HL-60 (cell line): Measurements from ENCODE around the gene ARL3.

Experiments used
- DNase-seq, 2 experiments: peaks; one replicate each; pipeline ENCODE4 v3.0.0-alpha.2; 2010 to 2020; ENCODE audit warnings: low read depth in 1 of 2, low spot score in 1 of 2
- H3K27ac ChIP-seq: fragments of 250-450 bp; sonication (Bioruptor Pico); replicated peaks from 2 replicates; pipeline ENCODE4 v1.5.1; 2020; ENCODE audit warnings: mild to moderate bottlenecking, moderate library complexity
- H3K27me3 ChIP-seq: fragments of 250-450 bp; sonication (Bioruptor Pico); 2 replicates; pipeline ENCODE4 v1.5.1; 2021; ENCODE audit warnings: mild to moderate bottlenecking, moderate library complexity; ENCODE audit not compliant: insufficient read depth, poor library complexity, severe bottlenecking
- H3K4me3 ChIP-seq: replicated peaks from 2 replicates; pipeline ENCODE4 v1.5.1; 2011; ENCODE audit warnings: mild to moderate bottlenecking, control low read depth, low read length; ENCODE audit not compliant: insufficient read depth
- GABPA ChIP-seq: IDR thresholded peaks from 2 replicates; pipeline ENCODE4 v1.6.1; 2012; ENCODE audit warnings: low read depth
- POLR2AphosphoS5 ChIP-seq: IDR thresholded peaks from 2 replicates; pipeline ENCODE4 v1.6.1; 2012; ENCODE audit warnings: low read depth
- SPI1 ChIP-seq: IDR thresholded peaks from 2 replicates; pipeline ENCODE4 v1.6.1; 2012; ENCODE audit warnings: low read depth, mild to moderate bottlenecking, borderline replicate concordance
- TF ChIP-seq, protein P1 (sequence below): IDR thresholded peaks from one replicate; pipeline ENCODE4 v1.5.1; 2011; ENCODE audit warnings: low read length, control low read depth, inconsistent platforms; ENCODE audit not compliant: insufficient read depth
- TF ChIP-seq, protein P2 (sequence below): IDR thresholded peaks from 2 replicates; pipeline ENCODE4 v1.6.1; 2012; ENCODE audit warnings: low read depth; ENCODE audit not compliant: insufficient replicate concordance

The ARL3 gene

DNA sequence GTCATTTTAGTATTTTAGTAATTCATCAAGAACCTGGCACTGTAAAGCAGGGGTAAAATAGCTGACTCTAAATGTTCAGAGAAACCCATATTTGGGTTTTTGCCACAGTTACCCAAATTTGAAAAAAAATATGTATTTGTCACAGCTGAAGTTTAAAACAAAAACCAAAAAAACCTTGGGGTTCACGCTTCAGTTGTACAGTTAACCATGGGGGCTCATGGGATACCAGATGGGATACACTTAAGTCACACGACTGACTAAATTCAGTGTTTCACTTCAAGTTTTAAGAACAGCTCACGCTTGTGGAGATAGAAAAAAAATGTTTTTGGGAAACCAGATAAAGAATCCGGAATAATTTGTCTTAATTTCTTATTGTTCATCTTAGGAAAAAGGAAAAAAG lies 2.1 kb downstream of the ARL3 start:
- H3K27ac ChIP-seq: no peak overlapping the region
- TF ChIP-seq POLR2AphosphoS5 (no peak), GABPA (no peak), SPI1 (no peak)
- TF ChIP-seq, protein P1, sequence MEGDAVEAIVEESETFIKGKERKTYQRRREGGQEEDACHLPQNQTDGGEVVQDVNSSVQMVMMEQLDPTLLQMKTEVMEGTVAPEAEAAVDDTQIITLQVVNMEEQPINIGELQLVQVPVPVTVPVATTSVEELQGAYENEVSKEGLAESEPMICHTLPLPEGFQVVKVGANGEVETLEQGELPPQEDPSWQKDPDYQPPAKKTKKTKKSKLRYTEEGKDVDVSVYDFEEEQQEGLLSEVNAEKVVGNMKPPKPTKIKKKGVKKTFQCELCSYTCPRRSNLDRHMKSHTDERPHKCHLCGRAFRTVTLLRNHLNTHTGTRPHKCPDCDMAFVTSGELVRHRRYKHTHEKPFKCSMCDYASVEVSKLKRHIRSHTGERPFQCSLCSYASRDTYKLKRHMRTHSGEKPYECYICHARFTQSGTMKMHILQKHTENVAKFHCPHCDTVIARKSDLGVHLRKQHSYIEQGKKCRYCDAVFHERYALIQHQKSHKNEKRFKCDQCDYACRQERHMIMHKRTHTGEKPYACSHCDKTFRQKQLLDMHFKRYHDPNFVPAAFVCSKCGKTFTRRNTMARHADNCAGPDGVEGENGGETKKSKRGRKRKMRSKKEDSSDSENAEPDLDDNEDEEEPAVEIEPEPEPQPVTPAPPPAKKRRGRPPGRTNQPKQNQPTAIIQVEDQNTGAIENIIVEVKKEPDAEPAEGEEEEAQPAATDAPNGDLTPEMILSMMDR: no peak
- TF ChIP-seq, protein P2, sequence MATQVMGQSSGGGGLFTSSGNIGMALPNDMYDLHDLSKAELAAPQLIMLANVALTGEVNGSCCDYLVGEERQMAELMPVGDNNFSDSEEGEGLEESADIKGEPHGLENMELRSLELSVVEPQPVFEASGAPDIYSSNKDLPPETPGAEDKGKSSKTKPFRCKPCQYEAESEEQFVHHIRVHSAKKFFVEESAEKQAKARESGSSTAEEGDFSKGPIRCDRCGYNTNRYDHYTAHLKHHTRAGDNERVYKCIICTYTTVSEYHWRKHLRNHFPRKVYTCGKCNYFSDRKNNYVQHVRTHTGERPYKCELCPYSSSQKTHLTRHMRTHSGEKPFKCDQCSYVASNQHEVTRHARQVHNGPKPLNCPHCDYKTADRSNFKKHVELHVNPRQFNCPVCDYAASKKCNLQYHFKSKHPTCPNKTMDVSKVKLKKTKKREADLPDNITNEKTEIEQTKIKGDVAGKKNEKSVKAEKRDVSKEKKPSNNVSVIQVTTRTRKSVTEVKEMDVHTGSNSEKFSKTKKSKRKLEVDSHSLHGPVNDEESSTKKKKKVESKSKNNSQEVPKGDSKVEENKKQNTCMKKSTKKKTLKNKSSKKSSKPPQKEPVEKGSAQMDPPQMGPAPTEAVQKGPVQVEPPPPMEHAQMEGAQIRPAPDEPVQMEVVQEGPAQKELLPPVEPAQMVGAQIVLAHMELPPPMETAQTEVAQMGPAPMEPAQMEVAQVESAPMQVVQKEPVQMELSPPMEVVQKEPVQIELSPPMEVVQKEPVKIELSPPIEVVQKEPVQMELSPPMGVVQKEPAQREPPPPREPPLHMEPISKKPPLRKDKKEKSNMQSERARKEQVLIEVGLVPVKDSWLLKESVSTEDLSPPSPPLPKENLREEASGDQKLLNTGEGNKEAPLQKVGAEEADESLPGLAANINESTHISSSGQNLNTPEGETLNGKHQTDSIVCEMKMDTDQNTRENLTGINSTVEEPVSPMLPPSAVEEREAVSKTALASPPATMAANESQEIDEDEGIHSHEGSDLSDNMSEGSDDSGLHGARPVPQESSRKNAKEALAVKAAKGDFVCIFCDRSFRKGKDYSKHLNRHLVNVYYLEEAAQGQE: no peak
- H3K27me3 ChIP-seq: no peaks in the 10 kb centered on the region
- no peak for DNase-seq
- H3K4me3 ChIP-seq: no peak overlapping the region

DNA sequence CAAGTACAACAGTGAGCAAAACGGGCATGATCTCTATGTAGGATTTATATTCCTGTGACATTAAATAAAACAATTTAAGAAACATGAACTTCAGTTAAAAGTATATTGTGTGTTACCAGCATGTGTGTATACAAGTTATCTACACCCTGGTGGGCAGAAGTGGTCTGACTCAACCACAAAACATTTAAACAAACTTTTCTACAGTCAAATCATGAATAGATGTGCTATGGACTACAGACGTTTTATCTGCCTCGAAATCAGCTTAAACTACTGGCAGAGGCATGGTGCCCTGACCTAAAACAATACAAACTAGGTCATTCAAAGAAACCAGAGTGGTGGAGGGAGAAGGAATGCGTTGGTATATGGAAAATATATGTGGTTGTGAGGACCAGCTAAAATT lies 3.6 kb downstream of the ARL3 start:
- no peak overlapping the region for H3K27ac ChIP-seq
- no peak overlapping the region for H3K4me3 ChIP-seq
- TF ChIP-seq, protein P1: no peak
- TF ChIP-seq, protein P2: no peak
- TF ChIP-seq POLR2AphosphoS5: no peak
- TF ChIP-seq SPI1: no peak
- no peak for TF ChIP-seq GABPA
- no peak for DNase-seq
- no peaks in the 10 kb centered on the region for H3K27me3 ChIP-seq

DNA sequence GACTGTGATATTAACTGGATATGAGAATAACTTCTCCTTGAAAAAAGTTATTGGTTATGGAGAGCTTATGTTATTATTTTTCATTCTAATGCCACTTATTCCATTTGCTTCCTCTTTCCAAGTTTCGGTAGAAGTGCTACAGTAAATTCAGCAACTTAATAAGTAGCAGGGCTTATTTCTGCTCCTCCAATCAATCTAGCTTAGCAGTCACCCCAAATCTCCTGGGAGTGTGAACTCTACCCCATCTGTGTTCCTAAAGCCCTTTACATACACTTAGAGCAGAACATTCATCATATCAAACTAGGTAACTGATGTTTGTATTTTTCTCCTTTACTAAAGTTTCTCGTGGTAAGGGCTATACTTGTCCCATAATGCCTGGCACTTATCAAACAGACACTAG lies 8.7 kb downstream of the ARL3 start:
- Histone ChIP-seq H3K27ac (peak overlapping the region; percentile 24; the same call in 1 of the 2 replicates), H3K4me3 (no peak overlapping the region), H3K27me3 (no peaks in the 10 kb centered on the region)
- no peak for DNase-seq
- TF ChIP-seq, protein P2: no peak
- TF ChIP-seq, protein P1: no peak
- TF ChIP-seq SPI1 (no peak), POLR2AphosphoS5 (no peak), GABPA (no peak)
